ENCODE measurements around the gene PMEPA1.
"Not testable (repeated sequence)": the region's sequence is repeated elsewhere in the genome, so short reads cannot be mapped to it uniquely, and the experiment has no call there.

The PMEPA1 gene

DNA sequence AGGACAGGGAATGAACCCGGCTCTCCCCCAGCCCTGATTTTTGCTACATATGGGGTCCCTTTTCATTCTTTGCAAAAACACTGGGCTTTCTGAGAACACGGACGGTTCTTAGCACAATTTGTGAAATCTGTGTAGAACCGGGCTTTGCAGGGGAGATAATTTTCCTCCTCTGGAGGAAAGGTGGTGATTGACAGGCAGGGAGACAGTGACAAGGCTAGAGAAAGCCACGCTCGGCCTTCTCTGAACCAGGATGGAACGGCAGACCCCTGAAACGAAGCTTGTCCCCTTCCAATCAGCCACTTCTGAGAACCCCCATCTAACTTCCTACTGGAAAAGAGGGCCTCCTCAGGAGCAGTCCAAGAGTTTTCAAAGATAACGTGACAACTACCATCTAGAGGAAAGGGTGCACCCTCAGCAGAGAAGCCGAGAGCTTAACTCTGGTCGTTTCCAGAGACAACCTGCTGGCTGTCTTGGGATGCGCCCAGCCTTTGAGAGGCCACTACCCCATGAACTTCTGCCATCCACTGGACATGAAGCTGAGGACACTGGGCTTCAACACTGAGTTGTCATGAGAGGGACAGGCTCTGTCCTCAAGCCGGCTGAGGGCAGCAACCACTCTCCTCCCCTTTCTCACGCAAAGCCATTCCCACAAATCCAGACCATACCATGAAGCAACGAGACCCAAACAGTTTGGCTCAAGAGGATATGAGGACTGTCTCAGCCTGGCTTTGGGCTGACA is 60.8 kb downstream of the PMEPA1 start:
- DNase-seq = no peak

GRCh38 chr20:57647933-57648785 is 61.7 kb downstream of the PMEPA1 start:
- DNase-seq = no peak

- no peak for DNase-seq
Measured at GRCh38 chr20:57647006-57647932, 62.5 kb downstream of the PMEPA1 start.

- DNase-seq = no peak
Measured at GRCh38 chr20:57638895-57639236, 70.9 kb downstream of the PMEPA1 start.

GRCh38 chr20:57638173-57638894 is 71.5 kb downstream of the PMEPA1 start:
- DNase-seq = no peak

DNA sequence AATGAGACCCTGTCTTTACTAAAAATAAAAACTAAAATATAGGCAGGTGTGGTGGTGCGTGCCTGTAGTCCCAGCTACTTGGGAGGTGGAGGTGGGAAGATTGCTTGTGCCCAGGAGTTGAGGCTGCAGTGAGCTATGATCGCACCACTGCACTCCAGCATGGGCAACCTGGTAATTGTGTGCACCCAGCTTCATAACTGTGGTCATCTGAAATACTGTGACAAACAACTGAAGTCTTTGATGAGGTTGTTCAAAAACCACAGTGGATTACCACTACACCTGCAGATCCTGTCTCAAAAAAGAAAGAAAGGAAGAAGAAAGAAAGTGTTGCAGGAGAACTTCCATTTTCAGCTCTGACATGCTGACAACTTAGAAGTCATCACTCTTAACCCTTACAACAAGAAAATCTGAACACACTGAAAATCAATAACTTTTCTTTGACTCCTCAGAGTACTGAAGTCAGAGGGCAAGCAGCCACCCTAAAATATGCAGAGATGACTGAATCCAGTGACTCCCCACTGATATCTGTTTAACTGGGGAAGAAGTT is 75.8 kb downstream of the PMEPA1 start:
- no peak for DNase-seq

GRCh38 chr20:57632286-57632685 is 77.5 kb downstream of the PMEPA1 start:
- no peak for DNase-seq

DNA sequence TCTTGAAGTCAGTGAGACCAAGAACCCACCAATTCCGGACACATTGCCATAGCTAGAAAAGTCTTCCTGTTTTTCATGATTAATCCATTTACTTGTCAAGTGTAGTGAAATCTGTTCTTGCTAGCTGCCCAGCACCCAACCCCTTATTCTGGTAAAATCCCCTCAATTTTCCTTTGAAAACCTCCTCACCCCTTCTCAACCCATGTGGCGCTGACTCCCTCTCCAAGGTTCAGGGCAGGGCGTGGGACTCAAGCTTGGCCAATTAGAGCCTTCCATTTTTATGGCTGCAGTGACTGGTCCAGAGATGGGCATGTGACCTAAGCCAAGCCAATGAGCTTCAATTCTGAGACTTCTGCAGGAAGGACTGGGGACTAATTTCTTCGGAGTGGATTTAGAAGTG is 79.8 kb downstream of the PMEPA1 start:
- DNase-seq = no peak

GRCh38 chr20:57629491-57629901 is 80.3 kb downstream of the PMEPA1 start:
- not testable (repeated sequence) for DNase-seq

- not testable (repeated sequence) for DNase-seq
Measured at GRCh38 chr20:57628962-57629308, 80.9 kb downstream of the PMEPA1 start.

DNA sequence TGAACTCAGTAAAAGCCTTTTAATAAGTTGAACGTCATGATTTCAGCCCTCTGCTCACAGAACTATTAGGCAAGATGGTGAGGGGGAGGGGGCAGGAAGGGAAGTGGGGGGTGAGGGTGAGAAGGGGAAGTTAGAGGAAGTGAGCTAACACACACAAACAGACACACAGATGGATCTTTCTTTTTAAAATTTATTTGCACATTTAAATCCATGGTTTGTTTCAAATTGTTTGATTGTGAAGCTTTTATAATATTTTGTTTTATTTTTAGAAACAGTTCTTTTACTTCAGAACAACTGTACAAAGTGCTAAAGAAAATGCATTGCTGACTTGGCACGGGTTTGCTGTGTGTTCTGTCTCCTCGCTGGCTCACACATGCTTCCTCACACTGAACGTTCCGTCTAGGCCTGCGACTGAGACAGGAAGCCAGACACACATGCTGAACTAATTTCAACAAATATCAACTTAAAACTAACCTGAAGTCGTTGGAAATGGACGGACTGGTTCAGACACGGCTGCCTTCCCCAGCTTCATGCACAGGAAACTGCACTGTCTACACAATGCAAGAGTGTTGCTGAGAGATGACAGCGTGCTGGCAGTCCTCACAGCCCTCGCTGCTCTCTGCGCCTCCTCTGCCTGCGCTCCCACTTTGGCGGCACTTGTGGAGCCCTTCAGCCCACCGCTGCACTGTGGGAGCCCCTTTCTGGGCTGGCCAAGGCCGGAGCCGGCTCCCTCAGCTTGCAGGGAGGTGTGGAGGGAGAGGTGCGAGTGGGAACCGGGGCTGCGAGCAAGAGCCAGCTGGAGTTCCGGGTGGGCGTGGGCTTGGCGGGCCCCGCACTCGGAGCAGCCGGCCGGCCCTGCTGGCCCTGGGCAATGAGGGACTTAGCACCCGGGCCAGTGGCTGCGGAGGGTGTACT is 81.5 kb downstream of the PMEPA1 start:
- no peak for DNase-seq

DNA sequence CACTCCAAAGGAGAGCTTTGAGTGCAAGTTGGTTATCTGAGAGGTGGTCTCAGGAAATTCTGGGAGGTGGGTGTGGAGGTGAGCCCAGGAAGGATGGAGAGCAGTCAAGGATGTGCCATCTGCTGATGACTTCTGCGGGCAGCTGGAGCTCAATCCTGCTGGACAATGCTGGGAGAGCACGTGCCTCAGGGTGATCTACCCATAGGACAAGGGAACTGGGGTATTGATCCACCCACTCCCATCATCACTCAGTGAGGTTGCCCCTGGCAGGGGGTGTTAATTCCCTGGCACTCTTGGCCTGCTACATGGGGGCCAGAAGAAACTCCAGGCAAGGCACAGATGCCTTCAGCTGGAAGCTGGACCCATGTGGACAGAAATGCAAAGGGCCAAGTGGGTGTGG is 82.5 kb downstream of the PMEPA1 start:
- no peak for DNase-seq

- DNase-seq = no peak
Measured at GRCh38 chr20:57625978-57626377, 83.8 kb downstream of the PMEPA1 start.

DNA sequence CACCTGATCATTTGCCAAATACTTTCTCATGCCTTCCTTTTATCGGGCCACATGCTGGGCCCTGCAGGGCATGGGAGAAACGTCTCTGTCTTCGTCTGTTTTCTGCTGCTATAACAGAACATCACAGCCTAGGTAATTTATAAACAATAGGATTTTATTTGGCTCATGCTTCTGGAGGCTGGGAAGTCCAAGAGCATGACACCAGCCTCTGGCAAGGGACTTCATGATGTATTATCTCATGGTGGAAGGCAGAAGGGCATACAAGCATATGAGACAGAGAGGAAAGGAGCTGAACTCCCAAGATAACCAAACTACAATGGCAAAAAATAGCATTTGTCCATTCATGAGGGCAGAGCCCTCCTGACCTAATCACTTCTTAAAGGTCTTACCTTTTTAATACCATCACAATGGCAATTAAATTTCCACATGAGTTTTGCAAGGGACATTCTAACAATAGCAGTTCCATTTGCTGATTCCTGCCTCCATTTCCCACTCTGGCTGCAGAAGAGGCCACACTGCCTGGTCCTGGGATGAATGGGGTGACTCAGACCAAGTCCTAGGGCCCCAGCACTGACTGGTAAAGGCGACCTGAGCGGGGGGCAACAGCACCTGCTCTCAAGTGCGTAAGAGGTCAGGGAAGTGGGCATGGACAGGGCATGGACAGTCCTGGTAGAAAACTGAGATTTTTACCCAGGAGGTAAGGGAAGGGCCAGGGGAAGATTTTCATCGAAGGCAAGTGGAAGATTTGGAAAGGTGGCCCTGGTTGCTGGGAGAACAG is 84.4 kb downstream of the PMEPA1 start:
- DNase-seq = no peak

- no peak for DNase-seq
Measured at GRCh38 chr20:57624124-57624523, 85.7 kb downstream of the PMEPA1 start.

GRCh38 chr20:57622579-57623381 is 87.0 kb downstream of the PMEPA1 start:
- no peak for DNase-seq

DNA sequence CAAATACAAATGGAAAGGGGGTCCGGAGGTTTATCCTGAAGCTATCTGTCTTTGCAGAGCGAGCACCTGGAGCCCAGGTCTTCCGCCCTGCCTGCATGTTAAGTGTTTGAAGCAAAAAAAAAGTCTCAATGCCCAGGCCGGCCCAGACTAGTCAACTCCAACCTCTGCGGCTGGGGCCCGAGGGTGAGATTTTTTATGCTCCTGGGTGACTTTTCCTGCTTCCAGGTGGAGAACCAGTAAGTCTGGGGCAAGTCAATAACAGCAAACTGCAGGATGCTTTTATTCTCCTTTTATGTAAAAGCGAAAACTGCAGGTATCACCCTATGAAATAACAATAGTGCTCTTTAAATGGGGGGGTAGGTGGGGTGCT is 87.6 kb downstream of the PMEPA1 start:
- no peak for DNase-seq

DNA sequence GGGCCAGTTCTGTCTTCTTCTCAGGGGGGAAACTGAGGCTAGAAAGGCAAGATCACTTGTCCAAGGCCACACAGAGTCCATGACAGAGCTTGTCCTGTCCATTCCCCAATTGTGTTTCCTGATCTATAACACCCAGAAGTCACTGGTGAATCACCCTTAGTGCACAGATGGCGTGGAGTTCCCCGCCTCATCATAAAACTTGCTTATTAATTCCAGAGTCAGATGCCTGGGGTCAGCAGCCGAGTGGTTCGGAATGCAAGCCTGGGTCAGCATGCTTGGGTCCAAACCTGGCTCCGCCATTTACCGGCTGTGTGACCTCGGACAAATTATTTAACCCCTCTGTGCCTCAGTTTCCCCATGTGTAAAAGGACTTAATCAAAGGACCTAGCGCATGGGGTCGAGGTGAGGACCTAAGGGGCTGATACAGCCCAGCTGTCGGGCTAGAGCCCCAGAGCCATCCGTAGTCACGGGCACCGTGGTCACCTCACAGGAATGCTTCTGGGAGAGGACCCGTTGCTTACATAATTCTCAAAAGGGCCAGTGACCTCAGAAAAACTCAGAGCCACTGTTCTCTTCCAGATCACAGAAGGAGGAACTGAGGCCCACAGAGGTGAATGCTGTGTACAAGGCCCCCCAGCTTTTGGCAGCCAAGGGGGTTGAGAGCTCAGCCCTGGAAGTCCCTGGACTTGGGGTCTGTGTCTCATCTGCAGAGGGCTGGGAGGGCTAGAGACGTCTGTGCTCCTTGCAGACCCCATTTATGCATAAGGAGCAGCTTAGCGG is 88.2 kb downstream of the PMEPA1 start:
- no peak for DNase-seq

DNA sequence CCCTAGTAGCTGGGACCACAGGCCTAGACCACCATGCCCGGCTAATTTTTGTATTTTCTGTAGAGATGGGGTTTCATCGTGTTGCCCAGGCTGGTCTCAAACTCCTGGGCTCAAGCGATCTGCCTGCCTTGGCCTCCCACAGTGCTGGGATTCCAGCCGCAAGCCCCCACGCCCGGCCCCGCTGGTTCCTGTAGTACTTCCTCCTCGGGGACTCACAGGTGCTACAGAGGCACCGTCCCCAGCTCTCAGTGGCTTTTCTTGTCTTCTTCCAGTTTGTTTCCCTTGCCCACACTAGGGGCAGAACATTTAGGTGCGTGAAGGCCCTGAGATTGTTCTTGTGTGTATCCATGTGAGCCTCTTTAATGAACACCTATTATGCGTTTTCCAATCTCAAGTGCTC is 88.8 kb downstream of the PMEPA1 start:
- DNase-seq = no peak
